Measurements from ENCODE around the gene LEPROT.
"Not testable (repeated sequence)": the region's sequence is repeated elsewhere in the genome, so short reads cannot be mapped to it uniquely, and the experiment has no call there.

Gene LEPROT

GRCh38 chr1:65420590-65421350 lies at the start of gene LEPROT, which contains the start of gene LEPR:
TSS of gene LEPROT (plus strand) at chr1:65420668. CDS start at chr1:65420725, 57 bp downstream.
TSS of gene LEPR (plus strand) at chr1:65420668. CDS start at chr1:65565566, 144,898 bp downstream.
- no peak for DNase-seq (ENCODE audit: low read depth in 1 of 2, low spot score in 1 of 2)

- DNase-seq (ENCODE audit: low read depth in 1 of 2, low spot score in 1 of 2): no peak
Observed at GRCh38 chr1:65371544-65371943, 48.9 kb upstream of the LEPROT start.

GRCh38 chr1:65372557-65372956 lies 47.9 kb upstream of the LEPROT start:
- DNase-seq (ENCODE audit: low read depth in 1 of 2, low spot score in 1 of 2): no peak

GRCh38 chr1:65377496-65378246 lies 42.8 kb upstream of the LEPROT start:
- DNase-seq (ENCODE audit: low read depth in 1 of 2, low spot score in 1 of 2): no peak

GRCh38 chr1:65378247-65378946 lies 42.1 kb upstream of the LEPROT start:
- no peak for DNase-seq (ENCODE audit: low read depth in 1 of 2, low spot score in 1 of 2)

- DNase-seq (ENCODE audit: low read depth in 1 of 2, low spot score in 1 of 2): not testable (repeated sequence)
Observed at GRCh38 chr1:65384426-65384825, 36.0 kb upstream of the LEPROT start.

GRCh38 chr1:65386439-65386838 lies 34.0 kb upstream of the LEPROT start:
- no peak for DNase-seq (ENCODE audit: low read depth in 1 of 2, low spot score in 1 of 2)

- DNase-seq (ENCODE audit: low read depth in 1 of 2, low spot score in 1 of 2): no peak
Observed at GRCh38 chr1:65387821-65388220, 32.6 kb upstream of the LEPROT start.

GRCh38 chr1:65388908-65389695 lies 31.4 kb upstream of the LEPROT start:
- DNase-seq (ENCODE audit: low read depth in 1 of 2, low spot score in 1 of 2): no peak

- DNase-seq (ENCODE audit: low read depth in 1 of 2, low spot score in 1 of 2): no peak
Observed at GRCh38 chr1:65392497-65392896, 28.0 kb upstream of the LEPROT start.

GRCh38 chr1:65393347-65393746 lies 27.1 kb upstream of the LEPROT start:
- DNase-seq (ENCODE audit: low read depth in 1 of 2, low spot score in 1 of 2): no peak

GRCh38 chr1:65393928-65394327 lies 26.5 kb upstream of the LEPROT start:
- no peak for DNase-seq (ENCODE audit: low read depth in 1 of 2, low spot score in 1 of 2)

- no peak for DNase-seq (ENCODE audit: low read depth in 1 of 2, low spot score in 1 of 2)
Observed at GRCh38 chr1:65395887-65396612, 24.4 kb upstream of the LEPROT start.

- DNase-seq (ENCODE audit: low read depth in 1 of 2, low spot score in 1 of 2): no peak
Observed at GRCh38 chr1:65398083-65398482, 22.4 kb upstream of the LEPROT start.

- DNase-seq (ENCODE audit: low read depth in 1 of 2, low spot score in 1 of 2): no peak
Observed at GRCh38 chr1:65399003-65399402, 21.5 kb upstream of the LEPROT start.

GRCh38 chr1:65401612-65402011 lies 18.9 kb upstream of the LEPROT start:
- no peak for DNase-seq (ENCODE audit: low read depth in 1 of 2, low spot score in 1 of 2)

GRCh38 chr1:65404941-65405340 lies 15.5 kb upstream of the LEPROT start:
- no peak for DNase-seq (ENCODE audit: low read depth in 1 of 2, low spot score in 1 of 2)

GRCh38 chr1:65407877-65408276 lies 12.6 kb upstream of the LEPROT start:
- no peak for DNase-seq (ENCODE audit: low read depth in 1 of 2, low spot score in 1 of 2)

- no peak for DNase-seq (ENCODE audit: low read depth in 1 of 2, low spot score in 1 of 2)
Observed at GRCh38 chr1:65409314-65409713, 11.2 kb upstream of the LEPROT start.

- DNase-seq (ENCODE audit: low read depth in 1 of 2, low spot score in 1 of 2): no peak
Observed at GRCh38 chr1:65409816-65410326, 10.6 kb upstream of the LEPROT start.
